ENCODE results near the gene SYPL1. TPM values are rescaled to one million over a fixed set of nuclear protein-coding genes. Genes with fewer than 3 reads are reported as not detected.

The SYPL1 gene
- total RNA-seq, 1 experiment from 2014 or later: 47.5 TPM

GRCh38 chr7:106092204-106092603 is 19.9 kb downstream of the SYPL1 start:
- Histone ChIP-seq H3K4me3 (no peak overlapping the region), H3K36me3 (peaks cover 45% of the 10 kb centered on the region), H3K27ac (no peak overlapping the region), H3K9me3 (replicated peaks) (no peaks in the 10 kb centered on the region), H3K4me1 (no peaks in the 10 kb centered on the region), H3K27me3 (no peaks in the 10 kb centered on the region)
- no peak for DNase-seq

GRCh38 chr7:106089647-106090046 is 22.5 kb downstream of the SYPL1 start:
- DNase-seq: no peak
- no peaks in the 10 kb centered on the region for H3K9me3 ChIP-seq (replicated peaks)
- no peaks in the 10 kb centered on the region for H3K4me1 ChIP-seq
- no peak overlapping the region for H3K4me3 ChIP-seq
- H3K36me3 ChIP-seq: peaks cover 31% of the 10 kb centered on the region
- H3K27ac ChIP-seq: no peak overlapping the region
- H3K27me3 ChIP-seq: no peaks in the 10 kb centered on the region

- no peak for DNase-seq
- no peaks in the 10 kb centered on the region for H3K27me3 ChIP-seq
- H3K27ac ChIP-seq: no peak overlapping the region
- no peaks in the 10 kb centered on the region for H3K4me1 ChIP-seq
- no peaks in the 10 kb centered on the region for H3K9me3 ChIP-seq (replicated peaks)
- no peak overlapping the region for H3K4me3 ChIP-seq
- H3K36me3 ChIP-seq: peaks cover 31% of the 10 kb centered on the region
Observed at GRCh38 chr7:106088014-106088413, 24.1 kb downstream of the SYPL1 start.

GRCh38 chr7:106086062-106086461 is 26.1 kb downstream of the SYPL1 start:
- Histone ChIP-seq H3K27me3 (no peaks in the 10 kb centered on the region), H3K4me3 (no peak overlapping the region), H3K9me3 (replicated peaks) (no peaks in the 10 kb centered on the region), H3K4me1 (no peaks in the 10 kb centered on the region), H3K36me3 (peaks cover 15% of the 10 kb centered on the region), H3K27ac (no peak overlapping the region)
- no peak for DNase-seq

- no peaks in the 10 kb centered on the region for H3K4me1 ChIP-seq
- H3K27me3 ChIP-seq: no peaks in the 10 kb centered on the region
- H3K9me3 ChIP-seq (replicated peaks): no peaks in the 10 kb centered on the region
- H3K27ac ChIP-seq: no peak overlapping the region
- no peak overlapping the region for H3K4me3 ChIP-seq
- DNase-seq: no peak
- peaks cover 6% of the 10 kb centered on the region for H3K36me3 ChIP-seq
Observed at GRCh38 chr7:106085015-106085414, 27.1 kb downstream of the SYPL1 start.

GRCh38 chr7:106083717-106084116 is 28.4 kb downstream of the SYPL1 start:
- H3K9me3 ChIP-seq (replicated peaks): peaks cover 3% of the 10 kb centered on the region; the same call in 1 of the 2 replicates
- H3K27ac ChIP-seq: no peak overlapping the region
- H3K4me3 ChIP-seq: no peak overlapping the region
- no peaks in the 10 kb centered on the region for H3K27me3 ChIP-seq
- no peaks in the 10 kb centered on the region for H3K4me1 ChIP-seq
- no peaks in the 10 kb centered on the region; the same call in none of the 2 replicates for H3K36me3 ChIP-seq
- no peak for DNase-seq

GRCh38 chr7:106082087-106082854 is 29.8 kb downstream of the SYPL1 start:
- no peaks in the 10 kb centered on the region for H3K4me1 ChIP-seq

GRCh38 chr7:106080300-106080987 is 31.7 kb downstream of the SYPL1 start:
- Histone ChIP-seq H3K9me3 (replicated peaks) (peaks cover 3% of the 10 kb centered on the region; the same call in 1 of the 2 replicates), H3K4me3 (no peak overlapping the region), H3K36me3 (no peaks in the 10 kb centered on the region), H3K27me3 (no peaks in the 10 kb centered on the region), H3K4me1 (no peaks in the 10 kb centered on the region), H3K27ac (no peak overlapping the region)
- DNase-seq: no peak

More at GRCh38 chr7:106082087-106082854, 29.8 kb downstream of the SYPL1 start:
- H3K36me3 ChIP-seq: no peaks in the 10 kb centered on the region
- H3K27ac ChIP-seq: no peak overlapping the region
- no peak for DNase-seq
- H3K9me3 ChIP-seq (replicated peaks): peaks cover 3% of the 10 kb centered on the region; the same call in 1 of the 2 replicates
- H3K4me3 ChIP-seq: no peak overlapping the region
- H3K27me3 ChIP-seq: no peaks in the 10 kb centered on the region

GRCh38 chr7:106076537-106076936 is 35.6 kb downstream of the SYPL1 start:
- H3K4me1 ChIP-seq: peaks cover 5% of the 10 kb centered on the region
- peaks cover 3% of the 10 kb centered on the region; the same call in 1 of the 2 replicates for H3K9me3 ChIP-seq (replicated peaks)
- DNase-seq: no peak
- H3K27ac ChIP-seq: no peak overlapping the region
- no peaks in the 10 kb centered on the region for H3K36me3 ChIP-seq
- H3K27me3 ChIP-seq: no peaks in the 10 kb centered on the region
- H3K4me3 ChIP-seq: no peak overlapping the region

GRCh38 chr7:106075937-106076336 is 36.2 kb downstream of the SYPL1 start:
- no peak overlapping the region for H3K27ac ChIP-seq
- DNase-seq: no peak

GRCh38 chr7:106074257-106074656 is 37.9 kb downstream of the SYPL1 start:
- DNase-seq: no peak
- H3K4me1 ChIP-seq: peaks cover 9% of the 10 kb centered on the region
- H3K4me3 ChIP-seq: no peak overlapping the region
- H3K36me3 ChIP-seq: no peaks in the 10 kb centered on the region
- no peaks in the 10 kb centered on the region for H3K27me3 ChIP-seq
- H3K9me3 ChIP-seq (replicated peaks): peaks cover 2% of the 10 kb centered on the region; the same call in 1 of the 2 replicates
- H3K27ac ChIP-seq: no peak overlapping the region

More at GRCh38 chr7:106075937-106076336, 36.2 kb downstream of the SYPL1 start:
- H3K9me3 ChIP-seq (replicated peaks): peaks cover 3% of the 10 kb centered on the region; the same call in 1 of the 2 replicates
- peaks cover 9% of the 10 kb centered on the region for H3K4me1 ChIP-seq
- no peaks in the 10 kb centered on the region for H3K27me3 ChIP-seq
- no peaks in the 10 kb centered on the region for H3K36me3 ChIP-seq
- H3K4me3 ChIP-seq: no peak overlapping the region

GRCh38 chr7:106073701-106074100 is 38.4 kb downstream of the SYPL1 start:
- Histone ChIP-seq H3K27ac (no peak overlapping the region), H3K4me3 (no peak overlapping the region), H3K4me1 (peaks cover 13% of the 10 kb centered on the region), H3K36me3 (no peaks in the 10 kb centered on the region), H3K27me3 (no peaks in the 10 kb centered on the region), H3K9me3 (replicated peaks) (no peaks in the 10 kb centered on the region)
- no peak for DNase-seq

- Histone ChIP-seq H3K27ac (no peak overlapping the region), H3K27me3 (no peaks in the 10 kb centered on the region), H3K4me3 (no peak overlapping the region), H3K36me3 (no peaks in the 10 kb centered on the region), H3K4me1 (peaks cover 15% of the 10 kb centered on the region), H3K9me3 (replicated peaks) (no peaks in the 10 kb centered on the region)
- DNase-seq: no peak
Observed at GRCh38 chr7:106072715-106073091, 39.4 kb downstream of the SYPL1 start.

- no peak overlapping the region for H3K4me3 ChIP-seq
- no peaks in the 10 kb centered on the region for H3K9me3 ChIP-seq (replicated peaks)
- H3K36me3 ChIP-seq: no peaks in the 10 kb centered on the region
- H3K27me3 ChIP-seq: no peaks in the 10 kb centered on the region
- no peak for DNase-seq
- H3K27ac ChIP-seq: no peak overlapping the region
- peaks cover 15% of the 10 kb centered on the region for H3K4me1 ChIP-seq
Observed at GRCh38 chr7:106071999-106072714, 40.0 kb downstream of the SYPL1 start.
